ENCODE measurements around the gene GBP2.
"Not testable (repeated sequence)": the region's sequence is repeated elsewhere in the genome, so short reads cannot be mapped to it uniquely, and the experiment has no call there.

Gene GBP2

GRCh38 chr1:89125913-89126580, at the start of gene GBP2:
GBP2 (minus strand) TSS chr1:89126114; CDS start chr1:89121966, 4,148 bp downstream.
- DNase-seq: peak; percentile 80

- no peak for DNase-seq
Observed at GRCh38 chr1:89174491-89174890, 48.6 kb upstream of the GBP2 start.

GRCh38 chr1:89172468-89173143, 46.7 kb upstream of the GBP2 start:
- DNase-seq: no peak

GRCh38 chr1:89171067-89171438, 45.1 kb upstream of the GBP2 start:
- peak; percentile 37 for DNase-seq

GRCh38 chr1:89170170-89171066, 44.5 kb upstream of the GBP2 start:
- no peak for DNase-seq

- no peak for DNase-seq
Observed at GRCh38 chr1:89169166-89169565, 43.3 kb upstream of the GBP2 start.

- no peak for DNase-seq
Observed at GRCh38 chr1:89167590-89168230, 41.8 kb upstream of the GBP2 start.

- no peak for DNase-seq
Observed at GRCh38 chr1:89166705-89167104, 40.8 kb upstream of the GBP2 start.

- no peak for DNase-seq
Observed at GRCh38 chr1:89165811-89166210, 39.9 kb upstream of the GBP2 start.

GRCh38 chr1:89151047-89151446, 25.1 kb upstream of the GBP2 start:
- no peak for DNase-seq

- no peak for DNase-seq
Observed at GRCh38 chr1:89149976-89150375, 24.1 kb upstream of the GBP2 start.

GRCh38 chr1:89149229-89149628, 23.3 kb upstream of the GBP2 start:
- no peak for DNase-seq

- no peak for DNase-seq
Observed at GRCh38 chr1:89147678-89148658, 22.1 kb upstream of the GBP2 start.

GRCh38 chr1:89146721-89147120, 20.8 kb upstream of the GBP2 start:
- no peak for DNase-seq

GRCh38 chr1:89143484-89143883, 17.6 kb upstream of the GBP2 start:
- DNase-seq: no peak

- no peak for DNase-seq
Observed at GRCh38 chr1:89142160-89142559, 16.2 kb upstream of the GBP2 start.

GRCh38 chr1:89133747-89134146, 7.8 kb upstream of the GBP2 start:
- DNase-seq: no peak

GRCh38 chr1:89130716-89131115, 4.8 kb upstream of the GBP2 start:
- no peak for DNase-seq

- no peak for DNase-seq
Observed at GRCh38 chr1:89129911-89130310, 4.0 kb upstream of the GBP2 start.

GRCh38 chr1:89128003-89128458, 2.1 kb upstream of the GBP2 start:
- not testable (repeated sequence) for DNase-seq

Data from activated CD4-positive, alpha-beta T cell treated with anti-CD3 and anti-CD28 coated beads, Interleukin-2, Interleukin-6, amounts not matched to agents 100 ng/mL and 50 ng/mL, durations not matched to agents 16 hours and 8 hours (primary cell).